GM21381 (cell line): ENCODE data around the gene HIPK2.

Source experiments
- ATAC-seq: cut with Tn5 transposase; IDR thresholded peaks from one replicate; pipeline ENCODE4 v1.9.1; 2021; ENCODE audit warnings: mild to moderate bottlenecking, moderate library complexity; ENCODE audit not compliant: unreplicated experiment

Gene HIPK2

DNA sequence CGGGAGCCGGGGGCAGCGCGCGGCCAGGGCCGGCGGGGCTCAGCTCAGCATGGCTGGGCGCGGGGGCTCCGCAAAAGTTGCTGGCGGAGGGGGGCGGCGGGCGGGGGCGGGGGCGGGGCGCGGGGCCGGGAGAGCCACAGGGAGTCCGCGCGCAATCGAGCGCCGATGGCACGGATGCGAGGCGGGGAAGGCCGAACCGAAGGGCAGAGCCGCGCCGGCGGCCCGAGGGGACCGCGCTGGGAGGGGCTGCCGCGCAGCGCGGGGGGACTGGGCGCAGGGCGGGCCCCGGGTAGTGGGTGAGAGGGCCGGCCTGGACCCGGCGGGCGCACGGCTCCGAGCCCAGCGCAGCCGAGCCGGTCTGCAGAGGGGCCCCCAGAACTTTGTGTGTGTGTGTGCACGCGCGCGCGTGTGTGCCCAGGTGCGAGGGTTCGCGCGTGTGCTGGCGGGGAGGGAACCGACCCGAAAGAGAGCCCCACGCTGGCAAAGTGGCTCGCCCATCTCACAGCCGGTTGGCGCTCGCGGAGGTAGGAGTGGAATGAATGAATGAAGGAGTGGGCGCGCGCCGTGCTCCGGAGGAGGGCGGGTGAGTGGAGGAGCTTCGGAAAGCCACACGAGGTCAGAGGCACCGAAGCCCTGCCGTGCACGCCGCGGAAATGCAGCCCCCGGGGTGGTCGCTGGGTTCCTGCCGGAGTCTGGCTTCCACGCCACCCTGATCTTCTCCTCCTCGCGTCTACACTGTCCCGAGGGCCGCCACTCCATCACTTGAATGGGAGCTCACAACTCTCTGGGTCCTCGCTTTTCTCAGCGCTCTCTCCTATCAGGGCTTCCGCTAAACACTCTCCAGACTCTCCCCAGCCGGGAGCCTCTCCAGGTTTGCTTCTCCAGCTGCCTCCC, at the start of gene HIPK2:
Gene HIPK2, minus strand, starts transcription at position 51 of the 894 bp plus-strand sequence. CDS start 375 bp downstream, outside the sequence.
- ATAC-seq = peak; percentile 62

GRCh38 chr7:139827042-139827441, 49.2 kb upstream of the HIPK2 start:
- no peak for ATAC-seq

- ATAC-seq = no peak
These were observed 48.0 kb upstream of the HIPK2 start for GRCh38 chr7:139825666-139826290.

- no peak for ATAC-seq
These were observed 46.2 kb upstream of the HIPK2 start for GRCh38 chr7:139823959-139824521.

DNA sequence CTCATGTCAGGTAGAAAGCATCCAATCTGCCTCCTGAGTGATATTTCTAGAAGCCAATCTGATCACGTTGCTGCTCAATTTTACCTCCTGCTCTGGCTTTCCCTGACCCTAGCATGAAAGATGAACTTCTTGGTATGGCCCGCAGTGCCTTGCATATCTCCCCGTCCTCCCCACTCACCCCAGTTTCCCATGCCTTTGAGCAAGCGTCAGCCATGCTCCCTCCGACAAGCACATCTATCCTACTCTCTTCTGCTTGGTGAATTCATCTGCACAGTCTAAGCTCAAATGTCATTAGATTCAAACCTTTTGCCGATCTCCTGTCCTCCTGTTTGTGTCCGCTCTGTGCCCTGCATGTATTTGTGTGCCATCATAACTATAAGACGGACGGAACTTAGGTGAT, 45.1 kb upstream of the HIPK2 start:
- ATAC-seq = no peak

DNA sequence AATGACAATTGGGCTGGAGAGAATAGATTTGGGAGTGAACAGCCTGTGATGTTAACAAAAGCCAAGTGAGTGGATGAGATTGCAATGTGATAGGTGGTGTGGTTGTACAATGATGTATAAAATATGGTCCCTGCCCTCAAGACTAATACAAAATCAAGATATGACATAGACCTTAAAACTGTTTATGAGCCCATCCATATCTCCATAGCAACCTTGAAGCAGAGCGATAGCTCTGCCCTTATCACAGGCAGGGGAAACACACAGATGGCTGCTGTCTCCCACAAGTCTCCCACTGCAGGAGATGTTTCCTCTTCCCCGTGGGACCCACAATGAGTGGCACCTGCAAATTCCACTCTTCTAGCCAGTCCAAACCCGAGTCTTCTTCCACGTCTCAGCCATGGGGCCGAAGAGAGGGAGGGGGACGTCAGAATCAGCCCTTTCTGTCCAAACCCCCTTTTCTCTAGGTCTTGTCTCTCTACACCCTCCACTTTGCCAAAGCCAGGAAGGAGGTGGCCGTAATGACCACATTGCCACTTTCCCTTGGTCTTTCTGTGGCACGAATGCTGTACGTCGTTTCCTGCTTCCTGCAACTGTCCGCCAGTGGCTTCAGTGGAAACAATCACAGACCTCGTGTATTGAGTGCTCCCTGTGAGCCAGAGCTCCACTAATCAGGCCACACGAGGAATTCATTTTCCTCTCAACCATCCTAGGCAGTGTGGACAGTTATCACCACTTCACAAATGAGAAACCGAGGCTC, 43.7 kb upstream of the HIPK2 start:
- no peak for ATAC-seq

GRCh38 chr7:139820089-139820488, 42.3 kb upstream of the HIPK2 start:
- ATAC-seq = no peak

DNA sequence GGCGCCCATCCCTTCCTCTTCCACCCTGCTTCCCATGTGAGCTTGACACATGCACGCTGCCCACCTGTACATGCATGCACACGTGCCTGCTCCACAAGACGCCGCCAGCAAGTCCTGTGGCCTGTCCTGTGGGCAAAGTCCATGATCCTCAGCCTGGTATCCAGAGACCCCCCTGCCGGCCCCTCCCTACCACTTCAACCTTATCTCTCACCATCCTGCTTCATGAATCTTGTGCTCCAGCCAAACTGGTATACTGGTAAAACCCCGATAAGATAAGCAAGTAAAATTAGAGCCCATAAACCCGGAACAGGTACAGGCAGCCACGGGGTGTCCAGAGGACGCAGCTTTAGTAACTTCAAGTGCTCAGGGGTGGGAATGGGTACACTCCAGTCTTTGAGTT, 39.5 kb upstream of the HIPK2 start:
- no peak for ATAC-seq

- ATAC-seq = no peak
These were observed 35.9 kb upstream of the HIPK2 start for GRCh38 chr7:139813689-139814088.

DNA sequence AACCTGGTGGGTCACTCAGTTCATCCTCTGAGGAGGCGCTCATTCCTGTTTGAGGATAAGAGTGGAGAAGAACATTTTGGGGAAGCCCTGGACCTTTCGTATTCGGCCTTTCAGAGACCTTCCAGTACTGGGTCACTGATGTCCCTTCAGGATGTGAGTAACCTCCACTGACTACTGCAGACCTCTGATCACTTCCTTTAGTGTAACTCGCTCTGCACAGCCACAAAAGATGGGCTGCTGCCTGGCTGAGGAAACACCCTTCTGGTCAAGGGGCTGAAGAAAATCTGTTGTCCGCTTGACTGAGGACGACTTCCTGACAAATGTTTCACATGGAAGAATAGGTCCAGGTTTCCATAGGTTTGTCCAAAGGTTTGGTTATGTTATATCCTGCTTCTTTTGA, 35.4 kb upstream of the HIPK2 start:
- ATAC-seq = no peak

GRCh38 chr7:139811066-139811465, 33.3 kb upstream of the HIPK2 start:
- ATAC-seq = no peak

DNA sequence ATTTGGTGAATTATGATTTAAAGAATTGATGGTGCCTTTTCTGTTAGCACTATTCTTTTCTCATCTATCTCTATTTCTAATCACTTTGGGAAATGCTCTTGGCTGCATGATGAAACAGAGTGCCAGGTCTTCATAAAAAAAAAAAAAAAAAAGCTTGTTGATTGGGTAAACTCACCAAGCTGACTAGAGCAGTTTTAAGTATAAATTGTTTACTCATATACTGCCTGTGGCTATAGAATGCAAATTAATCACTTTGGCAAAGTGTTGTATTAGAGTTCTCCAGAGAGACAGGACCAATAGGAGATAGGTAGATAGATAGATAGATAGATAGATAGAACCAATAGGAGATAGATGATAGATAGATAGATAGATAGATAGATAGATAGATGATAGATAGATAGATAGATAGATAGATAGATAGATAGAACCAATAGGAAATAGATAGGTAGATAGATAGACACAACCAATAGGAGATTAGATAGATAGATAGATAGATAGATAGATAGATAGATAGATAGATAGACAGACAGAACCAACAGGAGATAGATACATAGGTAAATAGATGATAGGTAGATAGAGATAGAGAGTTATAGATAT, 31.1 kb upstream of the HIPK2 start:
- no peak for ATAC-seq

- ATAC-seq = no peak
These were observed 30.6 kb upstream of the HIPK2 start for GRCh38 chr7:139808427-139808826.

GRCh38 chr7:139807009-139807408, 29.2 kb upstream of the HIPK2 start:
- no peak for ATAC-seq

- ATAC-seq = no peak
These were observed 26.8 kb upstream of the HIPK2 start for GRCh38 chr7:139804571-139804970.

GRCh38 chr7:139799586-139799985, 21.8 kb upstream of the HIPK2 start:
- ATAC-seq = no peak

- no peak for ATAC-seq
These were observed 21.1 kb upstream of the HIPK2 start for GRCh38 chr7:139798892-139799291.

DNA sequence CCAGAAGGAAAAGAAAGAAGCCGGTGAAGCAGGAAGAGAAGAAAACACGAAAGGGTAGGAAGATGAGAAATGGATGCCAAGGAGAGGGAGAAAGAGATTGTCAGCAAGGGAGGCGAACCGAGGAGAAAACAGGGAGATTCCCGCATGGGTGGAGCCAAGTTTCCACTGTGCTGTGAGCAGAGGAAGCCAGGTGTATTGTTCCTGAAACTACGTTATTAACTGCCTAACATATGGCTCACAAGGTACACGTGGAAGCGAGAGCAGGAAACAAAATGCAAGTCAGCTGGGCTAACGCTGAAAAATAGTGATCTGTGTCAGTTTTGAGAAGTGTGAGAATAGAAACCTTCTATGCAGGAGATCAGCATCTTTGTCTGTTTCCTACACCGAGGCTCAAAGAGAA, 20.4 kb upstream of the HIPK2 start:
- ATAC-seq = no peak

GRCh38 chr7:139797607-139798006, 19.8 kb upstream of the HIPK2 start:
- no peak for ATAC-seq

DNA sequence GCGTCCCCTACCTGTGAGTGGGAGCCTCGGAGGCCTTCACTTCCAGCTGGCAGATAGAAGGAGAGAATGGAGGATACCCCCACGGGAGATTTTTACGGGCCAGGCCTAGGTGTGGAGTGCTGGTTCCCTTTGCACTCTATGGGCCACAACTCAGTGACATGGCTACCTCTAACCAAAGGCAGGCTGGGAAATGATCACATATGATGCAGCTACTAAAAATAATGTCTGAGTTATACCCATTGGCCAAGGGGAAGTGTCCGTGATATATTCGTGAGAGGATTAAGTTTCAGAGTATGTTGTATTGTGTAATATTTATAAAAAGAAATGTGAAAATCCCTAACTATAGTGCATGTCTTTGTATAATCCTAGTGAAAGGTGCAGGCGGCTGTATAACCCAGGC, 13.5 kb upstream of the HIPK2 start:
- no peak for ATAC-seq

DNA sequence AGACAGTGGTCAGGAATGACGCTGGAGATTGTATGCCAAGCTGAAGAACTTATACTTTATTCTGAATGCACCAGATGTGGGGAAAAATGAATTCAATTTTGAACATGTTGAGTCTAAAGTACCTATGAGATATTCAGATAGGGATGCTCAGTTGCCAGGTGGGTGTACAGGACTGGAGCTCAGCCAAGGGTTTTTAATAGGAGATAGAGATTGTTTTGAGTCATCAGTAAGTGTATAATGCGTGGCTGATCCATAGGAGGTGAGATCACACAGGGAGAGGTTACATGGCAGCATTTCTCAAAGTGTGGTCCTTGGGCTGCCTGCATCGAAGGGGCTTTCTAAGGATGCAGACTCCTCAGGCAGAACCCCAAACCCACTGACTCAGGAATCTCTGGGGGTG, 6.8 kb upstream of the HIPK2 start:
- no peak for ATAC-seq
